NCI-H446 (cell line): ENCODE measurements around the gene POLA1.
"Not testable (repeated sequence)": the region's sequence is repeated elsewhere in the genome, so short reads cannot be mapped to it uniquely, and the experiment has no call there.

ENCODE experiments used
- DNase-seq, 2 experiments: peaks; one replicate each; lab custom pipeline; 2025; lab: John Stamatoyannopoulos, UW

Gene POLA1

DNA sequence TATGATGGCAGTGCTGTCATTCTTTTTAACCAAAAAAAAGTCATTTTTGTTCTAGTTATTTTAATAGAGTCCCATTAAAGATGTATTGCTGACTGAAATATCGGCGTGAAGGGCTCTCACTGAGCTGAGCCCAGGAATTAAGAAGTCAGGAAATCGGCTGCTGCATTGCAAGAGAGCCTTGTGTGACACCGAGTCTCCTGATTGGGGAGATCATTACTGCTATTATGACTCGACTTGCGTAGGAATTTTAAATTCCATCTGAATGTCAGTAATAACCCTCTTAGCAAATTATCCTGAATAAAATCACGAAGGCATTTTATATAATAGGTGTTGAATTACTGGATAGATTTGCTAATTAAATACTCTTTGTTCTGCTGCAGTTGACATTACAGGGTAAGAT, 111.5 kb downstream of the POLA1 start:
- no peak for DNase-seq

DNA sequence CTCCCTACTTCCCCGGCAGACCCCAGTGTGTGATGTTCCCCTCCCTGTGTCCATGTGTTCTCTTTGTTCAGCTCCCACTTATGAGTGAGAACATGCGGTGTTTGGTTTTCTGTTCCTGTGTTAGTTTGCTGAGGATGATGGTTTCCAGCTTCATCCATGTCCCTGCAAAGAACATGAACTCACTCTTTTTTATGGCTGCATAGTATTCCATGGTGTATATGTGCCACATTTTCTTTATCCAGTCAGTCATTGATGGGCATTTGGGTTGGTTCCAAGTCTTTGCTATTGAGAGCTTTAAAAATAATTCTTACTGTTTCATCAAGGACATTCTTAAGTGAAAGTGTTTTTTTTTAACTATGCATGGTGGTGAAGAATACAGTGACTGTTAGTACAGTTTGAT, 126.1 kb downstream of the POLA1 start:
- DNase-seq, result not testable (repeated sequence)

DNA sequence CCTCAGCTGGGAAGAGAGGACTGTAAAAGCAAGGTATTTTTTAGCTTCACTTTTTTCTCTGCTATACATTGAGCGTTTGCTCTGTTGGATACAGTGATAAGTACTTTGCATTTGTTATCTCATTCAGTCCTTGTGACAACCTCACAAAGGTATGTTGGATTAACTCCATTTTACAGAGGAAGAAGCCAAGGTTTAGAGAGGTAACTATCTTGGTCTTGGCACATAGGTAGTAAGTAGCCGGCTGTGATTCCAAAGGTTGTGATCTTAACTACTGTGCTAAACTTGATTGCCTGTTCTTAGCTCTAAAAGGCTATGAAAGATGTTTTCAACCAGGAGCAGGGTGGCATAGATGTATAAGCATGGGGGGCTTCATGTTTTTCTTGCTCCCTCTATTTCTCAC, 134.4 kb downstream of the POLA1 start:
- DNase-seq, result no peak

DNA sequence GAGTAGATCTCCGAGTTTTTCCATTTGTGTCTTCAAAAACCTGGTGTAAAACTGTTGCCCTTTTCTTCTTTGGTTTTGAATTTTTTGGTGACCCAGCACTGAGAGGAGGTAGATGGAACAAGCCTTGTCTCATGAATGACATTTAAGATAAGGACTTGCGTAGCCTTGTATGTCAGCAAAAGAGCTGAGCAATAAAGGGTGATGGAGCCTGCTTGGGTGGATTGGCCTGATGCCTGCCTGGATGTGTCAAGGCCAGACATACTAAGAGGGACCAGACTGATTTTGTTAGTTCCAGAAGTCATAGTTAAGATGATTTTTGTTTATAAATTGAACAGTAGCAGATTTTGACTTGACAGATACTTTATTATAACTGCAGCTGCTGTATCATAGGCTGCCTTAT, 134.9 kb downstream of the POLA1 start:
- no peak for DNase-seq

- no peak for DNase-seq
Observed at GRCh38 chrX:24833695-24834094, 140.0 kb downstream of the POLA1 start.

DNA sequence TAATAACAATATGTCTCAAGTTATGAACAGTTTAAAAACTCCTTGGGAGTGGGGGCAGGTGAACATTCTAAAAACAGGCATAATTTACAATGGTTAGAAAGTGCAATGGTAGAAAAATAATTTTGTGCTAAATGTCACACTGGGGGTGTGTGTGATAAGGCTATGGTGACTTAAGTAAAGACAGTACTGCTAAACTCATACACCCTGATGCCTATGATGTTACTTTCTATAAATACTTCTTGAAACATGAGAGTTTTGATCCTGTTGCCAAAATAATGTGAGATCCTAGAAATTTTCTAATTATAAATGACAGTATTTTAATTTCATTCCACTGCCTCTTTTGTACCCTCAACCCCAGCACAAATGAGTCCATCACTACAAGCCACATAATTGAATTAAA, 144.2 kb downstream of the POLA1 start:
- DNase-seq, result no peak

DNA sequence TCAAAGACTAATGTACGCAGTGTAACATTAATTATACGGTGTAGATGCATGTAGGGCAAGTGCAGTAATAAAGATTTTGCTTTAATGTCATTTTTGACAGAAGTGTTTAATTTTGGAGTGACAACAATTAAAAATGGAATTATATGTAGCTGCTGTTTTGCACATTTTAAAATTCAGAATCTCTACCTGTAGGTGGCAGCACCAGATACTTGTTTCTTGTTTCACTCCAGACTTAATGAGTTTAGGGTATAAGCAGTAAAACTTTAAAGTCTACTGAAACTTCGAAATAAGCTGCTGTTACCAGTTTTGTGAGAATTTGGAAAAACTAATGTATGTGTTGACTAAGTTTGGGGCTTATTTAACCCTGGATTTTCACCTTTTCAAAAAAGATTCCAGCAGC, 144.9 kb downstream of the POLA1 start:
- DNase-seq, result peak; percentile 2 to 14

GRCh38 chrX:24839331-24839730, 145.6 kb downstream of the POLA1 start:
- no peak for DNase-seq

GRCh38 chrX:24842486-24842885, 148.8 kb downstream of the POLA1 start:
- no peak for DNase-seq

DNA sequence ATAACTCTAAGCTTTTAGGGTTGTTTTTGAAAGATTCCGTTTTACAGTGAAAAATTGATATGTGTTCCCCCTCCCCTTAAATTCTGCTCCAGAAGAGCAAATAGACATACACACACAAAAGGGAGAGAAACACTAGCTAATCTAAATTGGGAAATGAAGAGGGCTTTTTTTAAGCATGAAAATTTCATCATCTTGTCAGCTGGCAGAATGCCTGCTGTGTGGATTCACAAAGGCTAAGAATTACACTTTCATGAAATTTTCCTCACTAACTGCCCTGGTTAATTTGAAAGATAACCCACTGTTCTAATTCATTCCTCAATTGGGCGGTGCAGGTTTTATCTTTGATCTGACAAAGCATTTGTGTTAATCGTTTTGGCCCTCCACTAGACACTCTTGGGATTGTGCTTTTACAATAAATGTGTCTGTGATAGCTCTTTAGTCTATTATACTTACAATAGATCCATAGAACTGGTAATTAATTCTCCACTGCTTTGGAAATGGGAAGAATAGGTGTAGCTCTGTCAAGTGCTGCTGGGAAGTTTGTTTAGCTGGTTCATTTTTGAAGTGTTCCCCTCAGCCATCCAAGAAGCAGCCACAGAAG, 152.9 kb downstream of the POLA1 start:
- no peak for DNase-seq

DNA sequence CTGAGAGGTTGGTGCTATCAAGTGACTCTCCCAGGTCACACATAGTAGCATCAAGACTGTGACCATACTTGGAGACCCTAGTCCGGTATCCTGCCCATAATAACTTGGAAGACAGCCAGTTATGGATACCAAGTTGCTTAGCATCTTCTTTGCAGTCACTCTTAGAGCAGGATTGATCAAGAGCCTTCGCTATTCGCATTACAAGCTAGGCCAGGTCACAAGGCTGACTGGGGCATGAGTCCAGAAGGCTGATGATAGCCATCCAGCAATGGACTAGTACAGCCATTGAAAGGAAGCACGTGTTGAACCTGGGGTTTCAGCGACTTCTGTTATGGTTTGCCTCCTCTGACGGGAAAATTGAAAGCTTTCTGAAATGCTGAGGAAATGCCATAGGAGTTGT, 157.6 kb downstream of the POLA1 start:
- no peak for DNase-seq

- DNase-seq, result no peak
Observed at GRCh38 chrX:24851780-24852179, 158.1 kb downstream of the POLA1 start.

- no peak for DNase-seq
Observed at GRCh38 chrX:24858004-24858746, 164.5 kb downstream of the POLA1 start.

GRCh38 chrX:24859211-24859841, 165.6 kb downstream of the POLA1 start:
- DNase-seq, result no peak

- no peak for DNase-seq
Observed at GRCh38 chrX:24860140-24860539, 166.4 kb downstream of the POLA1 start.

GRCh38 chrX:24862343-24862742, 168.6 kb downstream of the POLA1 start:
- no peak for DNase-seq

GRCh38 chrX:24863779-24864178, 170.1 kb downstream of the POLA1 start:
- not testable (repeated sequence) for DNase-seq

- no peak for DNase-seq
Observed at GRCh38 chrX:24870143-24870542, 176.4 kb downstream of the POLA1 start.

DNA sequence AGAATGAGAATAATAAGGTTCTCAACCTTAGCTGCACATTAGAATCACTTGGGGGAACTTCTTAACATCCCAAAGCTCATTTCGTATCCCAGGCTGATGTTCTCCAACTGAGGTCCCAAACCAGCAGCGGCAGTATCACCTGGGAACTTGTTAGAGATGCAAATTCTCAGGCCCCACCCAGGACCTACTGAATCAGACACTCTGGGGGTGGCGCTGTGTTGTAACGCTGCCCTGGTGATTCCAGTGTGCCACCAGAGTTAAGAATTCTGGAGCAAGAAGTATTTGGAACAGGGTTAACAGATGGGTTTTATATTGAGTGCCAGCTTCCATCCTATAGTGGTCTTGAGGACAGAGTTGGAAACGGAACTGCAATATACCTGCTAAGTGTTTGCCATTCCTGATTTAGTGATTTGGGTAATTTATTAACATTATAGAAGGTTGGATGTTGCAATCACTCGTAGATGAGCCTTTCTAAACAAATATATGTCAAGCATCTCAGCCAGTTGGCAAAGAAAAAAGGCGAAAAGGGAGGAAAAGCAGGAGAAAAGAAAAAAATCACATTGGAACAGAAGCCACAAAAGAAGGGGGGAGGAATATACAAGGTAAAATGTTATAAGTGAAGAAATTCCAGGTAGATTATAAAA, 181.0 kb downstream of the POLA1 start:
- no peak for DNase-seq

DNA sequence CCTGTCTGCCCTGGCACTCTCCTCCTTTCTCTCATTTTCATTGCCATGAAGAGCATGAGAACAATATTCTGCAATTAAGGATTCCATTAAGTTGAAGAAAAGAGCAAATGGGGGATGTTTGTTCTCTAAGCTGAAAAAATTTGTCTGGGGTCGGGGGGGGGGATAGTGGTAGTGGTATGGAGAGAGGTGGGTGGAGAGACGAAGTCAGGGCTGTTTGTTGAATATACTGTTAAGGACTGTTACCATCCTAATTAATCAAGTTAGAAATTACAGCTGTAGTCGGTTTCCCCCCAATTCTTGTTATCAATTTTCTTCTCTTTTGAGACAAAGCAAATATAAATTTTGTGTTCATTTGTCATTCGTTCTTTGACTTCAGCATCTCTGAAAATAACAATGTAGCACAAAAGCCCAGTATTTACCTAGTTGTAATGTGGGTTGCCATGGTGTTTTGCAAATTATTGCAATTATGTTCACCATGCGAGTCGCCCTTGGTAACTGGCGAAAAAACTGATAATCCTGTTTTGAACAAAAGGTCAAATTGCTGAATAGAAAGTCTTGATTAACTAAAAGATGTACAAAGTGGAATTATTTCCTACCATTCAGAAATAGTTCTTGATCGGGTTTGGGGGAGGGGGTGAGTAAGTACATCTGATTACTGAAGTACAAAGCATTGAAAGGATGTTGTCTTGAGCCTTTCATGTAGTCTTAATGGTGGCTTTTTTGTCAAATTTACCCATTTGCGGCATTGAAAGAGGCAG, 183.0 kb downstream of the POLA1 start:
- DNase-seq, result no peak

GRCh38 chrX:24877288-24877664, 183.6 kb downstream of the POLA1 start:
- DNase-seq, result no peak
